GM10248 (cell line): Measurements from ENCODE around the gene LRRC40.
A peak's percentile ranks its signal among the peaks of the same experiment; 100 is the strongest.

Experiments used
- CTCF ChIA-PET: fragments of 300-600 bp; sonication (Branson Sonifier 250); formaldehyde crosslinking; extraction: SDS; loops from one replicate; lab custom pipeline; 2021; ENCODE audit warnings: antibody characterized with exemption; lab: Yijun Ruan, JAX
- POLR2A ChIA-PET: fragments of 350-650 bp; sonication (Branson Sonifier 250); formaldehyde crosslinking; extraction: SDS; loops from one replicate; lab custom pipeline; 2020; ENCODE audit warnings: antibody characterized with exemption; lab: Yijun Ruan, JAX
- DNase-seq: peaks from one replicate; pipeline ENCODE4 v3.0.0; 2012; ENCODE audit errors: extremely low spot score
- TF ChIP-seq, protein P1 (sequence below): IDR thresholded peaks from 2 replicates; pipeline ENCODE4 v1.5.1; 2012; ENCODE audit warnings: mild to moderate bottlenecking, low read depth; ENCODE audit errors: extremely low read depth, missing control alignments, control extremely low read depth

LRRC40 gene

DNA sequence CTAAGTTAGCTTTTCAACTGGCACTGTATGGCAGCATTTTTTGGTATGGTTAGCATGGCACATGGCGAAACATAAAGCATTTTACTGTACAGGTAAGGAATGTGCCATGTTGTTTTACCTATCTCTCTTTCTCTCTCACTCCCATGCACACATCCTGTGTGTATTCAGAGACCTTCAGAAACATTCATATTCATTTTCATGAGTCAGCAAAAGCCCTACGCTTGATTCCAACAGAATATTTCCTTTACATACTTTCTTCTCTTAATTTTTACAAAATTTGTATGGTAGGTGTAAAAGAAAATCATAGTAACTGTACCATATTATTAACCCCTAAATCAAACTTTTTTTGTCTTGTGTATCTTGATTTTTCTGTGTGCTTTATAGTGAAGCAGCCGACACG is 26.1 kb upstream of the LRRC40 start:
- TF ChIP-seq, protein P1, sequence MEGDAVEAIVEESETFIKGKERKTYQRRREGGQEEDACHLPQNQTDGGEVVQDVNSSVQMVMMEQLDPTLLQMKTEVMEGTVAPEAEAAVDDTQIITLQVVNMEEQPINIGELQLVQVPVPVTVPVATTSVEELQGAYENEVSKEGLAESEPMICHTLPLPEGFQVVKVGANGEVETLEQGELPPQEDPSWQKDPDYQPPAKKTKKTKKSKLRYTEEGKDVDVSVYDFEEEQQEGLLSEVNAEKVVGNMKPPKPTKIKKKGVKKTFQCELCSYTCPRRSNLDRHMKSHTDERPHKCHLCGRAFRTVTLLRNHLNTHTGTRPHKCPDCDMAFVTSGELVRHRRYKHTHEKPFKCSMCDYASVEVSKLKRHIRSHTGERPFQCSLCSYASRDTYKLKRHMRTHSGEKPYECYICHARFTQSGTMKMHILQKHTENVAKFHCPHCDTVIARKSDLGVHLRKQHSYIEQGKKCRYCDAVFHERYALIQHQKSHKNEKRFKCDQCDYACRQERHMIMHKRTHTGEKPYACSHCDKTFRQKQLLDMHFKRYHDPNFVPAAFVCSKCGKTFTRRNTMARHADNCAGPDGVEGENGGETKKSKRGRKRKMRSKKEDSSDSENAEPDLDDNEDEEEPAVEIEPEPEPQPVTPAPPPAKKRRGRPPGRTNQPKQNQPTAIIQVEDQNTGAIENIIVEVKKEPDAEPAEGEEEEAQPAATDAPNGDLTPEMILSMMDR, result no peak
- CTCF ChIA-PET, result interaction anchor here (1.2 to 4.1 kb wide), 2 partner anchors 10 to 15 kb away, joined by 3 to 13 read pairs; partner anchors contain the start of gene SRSF11
- POLR2A ChIA-PET, result no interaction called here
- no peak for DNase-seq

DNA sequence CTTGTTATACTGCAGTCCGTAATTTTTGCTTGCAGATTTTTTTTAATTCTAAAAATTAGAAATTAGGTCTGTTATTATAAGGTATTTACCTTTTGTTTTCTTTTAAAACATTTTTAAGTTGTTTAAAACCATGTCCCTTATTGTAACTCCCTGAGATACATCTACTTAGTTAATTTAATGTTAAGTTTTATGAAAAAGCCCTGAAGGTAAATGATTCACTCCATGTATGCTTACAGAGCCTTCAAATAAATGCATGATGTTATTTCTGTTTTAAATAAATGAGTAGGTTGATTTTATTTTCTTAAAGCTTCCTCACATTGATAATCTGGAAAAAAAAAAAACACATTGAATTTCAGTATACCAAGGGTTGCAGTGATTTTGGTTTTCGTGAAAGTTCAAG is 23.3 kb upstream of the LRRC40 start:
- ChIA-PET CTCF (interaction anchor here (1.1 kb wide), 1 partner anchor 32 kb away, joined by 3 read pairs; no protein-coding TSS in a partner anchor), POLR2A (no interaction called here)
- TF ChIP-seq, protein P1, result no peak
- no peak for DNase-seq

DNA sequence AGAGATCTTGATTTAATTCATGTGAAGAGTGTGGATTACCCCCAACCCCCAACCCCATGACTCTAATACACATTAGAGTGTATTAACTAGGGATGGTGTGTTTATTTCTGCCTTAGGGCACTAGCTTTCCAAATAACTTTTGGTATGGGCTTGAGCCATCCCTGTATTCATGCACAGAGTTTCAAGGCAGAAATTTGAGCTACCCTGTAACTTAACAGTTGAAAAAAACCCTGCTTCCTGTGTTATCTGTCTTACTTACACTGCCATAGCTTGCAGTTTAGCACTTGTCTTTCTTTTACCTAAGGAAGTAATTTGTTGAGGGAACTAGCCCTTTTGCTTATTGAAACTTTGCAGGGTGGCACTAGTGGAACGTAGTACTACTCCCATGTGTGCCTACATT is 22.1 kb upstream of the LRRC40 start:
- ChIA-PET POLR2A (interaction anchor here (1.0 kb wide), 1 partner anchor 10 kb away, joined by 3 read pairs; no protein-coding TSS in a partner anchor), CTCF (no interaction called here)
- no peak for DNase-seq
- TF ChIP-seq, protein P1, result no peak

DNA sequence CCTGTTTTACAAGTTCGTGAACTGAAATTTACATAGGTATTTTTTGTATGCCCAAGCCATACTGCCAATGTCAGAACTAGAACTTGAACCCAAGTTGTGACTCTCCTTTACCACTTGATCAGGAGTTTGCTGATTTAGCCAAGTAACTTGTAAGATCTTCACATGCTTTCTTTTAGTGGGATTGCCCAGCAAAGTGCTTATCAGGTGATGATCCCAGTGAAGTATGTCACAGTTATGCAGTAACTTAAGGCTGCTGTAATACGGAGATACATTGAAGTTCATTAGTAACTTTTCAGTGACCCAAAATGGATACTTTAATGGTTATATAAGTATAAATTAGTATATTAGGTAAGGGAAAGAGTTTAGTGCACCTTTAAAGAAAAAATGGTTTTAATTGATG is 19.6 kb upstream of the LRRC40 start:
- ChIA-PET POLR2A (no interaction called here), CTCF (no interaction called here)
- DNase-seq, result no peak
- TF ChIP-seq, protein P1, result no peak

DNA sequence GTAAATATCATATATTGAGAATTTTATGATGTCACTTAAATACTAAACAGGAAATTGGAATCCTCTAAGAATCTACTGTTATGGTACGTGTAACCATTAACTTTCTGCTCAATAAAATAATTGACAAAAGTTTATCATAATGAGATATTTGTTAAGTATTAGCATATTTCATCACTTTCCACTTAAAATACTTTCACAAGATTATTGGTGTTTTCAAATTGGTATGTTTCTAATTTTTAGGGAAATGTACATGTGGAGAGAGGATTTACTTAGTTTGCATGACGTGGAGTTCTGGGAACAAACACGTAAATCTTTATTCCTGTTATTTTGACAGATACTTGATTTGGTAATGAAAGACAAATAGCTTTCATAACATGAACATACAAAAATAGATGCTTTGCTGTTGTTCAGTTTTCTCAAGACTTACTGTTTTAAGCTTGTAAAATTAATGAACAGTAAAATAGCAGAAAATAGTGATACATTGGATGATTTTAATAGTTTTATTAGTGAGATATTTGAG is 17.4 kb upstream of the LRRC40 start:
- TF ChIP-seq, protein P1, result no peak
- no peak for DNase-seq
- POLR2A ChIA-PET, result no interaction called here
- CTCF ChIA-PET, result no interaction called here

DNA sequence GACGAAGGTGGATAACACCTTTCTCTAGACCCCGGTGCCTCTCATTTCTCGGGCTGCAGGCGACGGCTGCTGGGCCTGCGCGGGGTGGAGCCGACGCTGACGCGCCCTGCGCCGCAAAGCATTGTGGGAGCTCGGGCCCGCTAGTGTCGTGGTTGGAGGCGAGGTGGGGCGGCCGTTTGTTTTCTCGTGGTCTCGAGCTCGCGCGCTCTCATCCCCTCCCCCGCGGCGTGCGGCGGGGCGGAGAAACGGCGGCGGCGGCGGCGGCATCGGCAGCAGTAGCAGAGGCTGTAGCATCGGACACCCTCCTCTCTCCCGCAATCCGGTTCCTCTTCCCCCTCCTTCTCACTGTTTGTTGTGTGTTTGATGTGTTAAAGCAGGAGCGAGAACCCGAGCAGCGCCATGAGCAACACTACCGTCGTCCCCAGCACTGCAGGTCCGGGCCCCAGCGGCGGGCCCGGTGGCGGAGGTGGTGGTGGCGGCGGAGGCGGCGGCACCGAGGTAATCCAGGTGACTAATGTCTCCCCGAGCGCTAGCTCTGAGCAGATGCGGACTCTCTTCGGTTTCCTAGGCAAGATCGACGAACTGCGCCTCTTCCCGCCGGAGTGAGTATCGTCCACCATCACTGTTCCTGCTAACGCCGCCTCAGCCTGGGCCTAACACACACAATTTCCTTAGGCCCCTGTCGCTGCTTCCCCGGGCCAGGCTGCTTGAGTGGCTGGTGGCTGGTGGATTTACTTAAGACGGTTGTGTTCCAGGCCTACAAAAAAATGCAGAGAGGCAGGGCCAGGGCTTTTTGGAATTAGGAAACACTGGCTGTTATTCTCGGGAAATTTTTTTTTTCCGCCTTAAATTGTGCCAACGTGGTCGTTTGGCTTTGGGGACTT is 16.1 kb upstream of the LRRC40 start, which contains the start of gene SRSF11:
Gene SRSF11, plus strand, starts transcription at position 143 of the 884 bp plus-strand sequence. Its CDS starts 257 bp downstream, at position 400.
- POLR2A ChIA-PET, result interaction anchor here (0.6 to 1.1 kb wide), 5 partner anchors 8 to 189 kb away, joined by 3 to 5 read pairs (median 3); partner anchors contain the start of gene CTH
- TF ChIP-seq, protein P1, result no peak
- CTCF ChIA-PET, result interaction anchor here (0.9 to 2.1 kb wide), 4 partner anchors 9 to 17 kb away, joined by 3 to 14 read pairs (median 4); no protein-coding TSS in a partner anchor
- DNase-seq, result peak; percentile 93
